Ureter (tissue), 1 donor: ENCODE data around the gene REEP3. TPM values are rescaled to one million over a fixed set of nuclear protein-coding genes. Genes with fewer than 3 reads are reported as not detected.

Source experiments
- DNase-seq: peaks from one replicate; pipeline ENCODE4 v3.0.0-alpha.2; 2020; ENCODE audit warnings: low spot score
- total RNA-seq: library from RNA; stranded (reverse); gene quantifications from one replicate; pipeline ENCODE4 v1.2.4, GENCODE V29; 2023
- donor health status: DM: yes; HTN: yes; CAD: no.

Gene REEP3
- total RNA-seq, 1 donor from 2014 or later = 56.7 TPM

- no peak for DNase-seq
These were observed 15.6 kb upstream of the REEP3 start for GRCh38 chr10:63505562-63505961.

GRCh38 chr10:63506554-63506953 is 14.6 kb upstream of the REEP3 start:
- no peak for DNase-seq

- no peak for DNase-seq
These were observed 6.0 kb upstream of the REEP3 start for GRCh38 chr10:63515002-63515763.

GRCh38 chr10:63516207-63516606 is 5.0 kb upstream of the REEP3 start:
- no peak for DNase-seq

GRCh38 chr10:63518690-63519288 is 2.4 kb upstream of the REEP3 start:
- no peak for DNase-seq

- DNase-seq = peak; percentile 56
These were observed 445 bp downstream of the REEP3 start for GRCh38 chr10:63521416-63522276.

GRCh38 chr10:63522277-63522687 is 1.1 kb downstream of the REEP3 start:
- no peak for DNase-seq

- DNase-seq = no peak
These were observed 1.8 kb downstream of the REEP3 start for GRCh38 chr10:63522995-63523394.

- no peak for DNase-seq
These were observed 3.8 kb downstream of the REEP3 start for GRCh38 chr10:63525021-63525420.

GRCh38 chr10:63527401-63527800 is 6.2 kb downstream of the REEP3 start:
- no peak for DNase-seq

GRCh38 chr10:63528084-63528744 is 7.0 kb downstream of the REEP3 start:
- no peak for DNase-seq

GRCh38 chr10:63530409-63530808 is 9.2 kb downstream of the REEP3 start:
- DNase-seq = no peak

- DNase-seq = no peak
These were observed 13.5 kb downstream of the REEP3 start for GRCh38 chr10:63534723-63535122.

GRCh38 chr10:63536698-63537097 is 15.5 kb downstream of the REEP3 start:
- no peak for DNase-seq

- DNase-seq = no peak
These were observed 16.3 kb downstream of the REEP3 start for GRCh38 chr10:63537536-63537935.

- no peak for DNase-seq
These were observed 18.2 kb downstream of the REEP3 start for GRCh38 chr10:63539377-63539776.

GRCh38 chr10:63539994-63540393 is 18.8 kb downstream of the REEP3 start:
- no peak for DNase-seq

GRCh38 chr10:63542835-63543575 is 21.8 kb downstream of the REEP3 start:
- DNase-seq = no peak

- no peak for DNase-seq
These were observed 22.4 kb downstream of the REEP3 start for GRCh38 chr10:63543576-63543962.

GRCh38 chr10:63544418-63544817 is 23.2 kb downstream of the REEP3 start:
- DNase-seq = no peak

- no peak for DNase-seq
These were observed 26.6 kb downstream of the REEP3 start for GRCh38 chr10:63547628-63548360.
